OCI-LY1 (cell line): ENCODE results near the gene ANXA3.

ENCODE experiments used
- EZH2 ChIP-seq: fragments of 200-600 bp; sonication (generic), shearing (Covaris generic); IDR thresholded peaks from 2 replicates; pipeline ENCODE4 v1.8.0; 2017; ENCODE audit warnings: borderline replicate concordance, mixed run types, mild to moderate bottlenecking, antibody characterized with exemption, low read length, moderate library complexity, mixed read lengths
- TF ChIP-seq, protein P1 (sequence below): fragments of 200-600 bp; sonication (generic), shearing (Covaris generic); IDR thresholded peaks from 2 replicates; pipeline ENCODE4 v1.5.1; 2017; ENCODE audit warnings: mild to moderate bottlenecking, antibody characterized with exemption, low read length, moderate library complexity, mixed read lengths

DNA sequence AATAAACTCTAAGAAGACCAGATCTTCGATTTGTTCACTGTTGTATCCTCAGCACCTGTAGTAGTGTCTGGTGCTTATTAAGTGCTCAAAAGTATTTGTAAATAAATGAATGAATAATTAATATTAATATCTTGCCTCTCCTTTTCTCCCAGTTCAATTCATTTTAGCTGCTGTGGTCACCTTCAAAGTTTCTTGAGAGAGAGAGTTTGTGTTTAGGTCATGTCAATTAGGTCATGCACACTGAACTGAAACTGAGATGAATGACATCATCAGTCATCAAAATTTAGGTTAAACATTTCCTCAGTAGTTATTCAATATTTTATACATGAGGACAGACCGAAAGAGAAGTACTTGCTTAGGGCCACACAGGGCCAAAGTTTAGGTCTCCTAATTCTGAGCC lies 73.5 kb downstream of the ANXA3 start:
- TF ChIP-seq, protein P1, sequence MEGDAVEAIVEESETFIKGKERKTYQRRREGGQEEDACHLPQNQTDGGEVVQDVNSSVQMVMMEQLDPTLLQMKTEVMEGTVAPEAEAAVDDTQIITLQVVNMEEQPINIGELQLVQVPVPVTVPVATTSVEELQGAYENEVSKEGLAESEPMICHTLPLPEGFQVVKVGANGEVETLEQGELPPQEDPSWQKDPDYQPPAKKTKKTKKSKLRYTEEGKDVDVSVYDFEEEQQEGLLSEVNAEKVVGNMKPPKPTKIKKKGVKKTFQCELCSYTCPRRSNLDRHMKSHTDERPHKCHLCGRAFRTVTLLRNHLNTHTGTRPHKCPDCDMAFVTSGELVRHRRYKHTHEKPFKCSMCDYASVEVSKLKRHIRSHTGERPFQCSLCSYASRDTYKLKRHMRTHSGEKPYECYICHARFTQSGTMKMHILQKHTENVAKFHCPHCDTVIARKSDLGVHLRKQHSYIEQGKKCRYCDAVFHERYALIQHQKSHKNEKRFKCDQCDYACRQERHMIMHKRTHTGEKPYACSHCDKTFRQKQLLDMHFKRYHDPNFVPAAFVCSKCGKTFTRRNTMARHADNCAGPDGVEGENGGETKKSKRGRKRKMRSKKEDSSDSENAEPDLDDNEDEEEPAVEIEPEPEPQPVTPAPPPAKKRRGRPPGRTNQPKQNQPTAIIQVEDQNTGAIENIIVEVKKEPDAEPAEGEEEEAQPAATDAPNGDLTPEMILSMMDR: no peak
- no peak for TF ChIP-seq EZH2
